Occipital lobe (tissue), 2 donors: ENCODE measurements around the gene CCDC117. TPM values are rescaled to one million over a fixed set of nuclear protein-coding genes. Genes with fewer than 3 reads are reported as not detected.
A peak's percentile ranks its signal among the peaks of the same experiment; 100 is the strongest.
"Not testable (repeated sequence)": the region's sequence is repeated elsewhere in the genome, so short reads cannot be mapped to it uniquely, and the experiment has no call there.

Source experiments
- DNase-seq: peaks from one replicate; lab custom pipeline; 2025; lab: John Stamatoyannopoulos, UW
- total RNA-seq: library from RNA; depleted of rRNA; stranded (reverse); fragments of >200 nt; gene quantifications from one replicate; pipeline ENCODE4 v1.2.3, GENCODE V29; 2014

The CCDC117 gene, protein sequence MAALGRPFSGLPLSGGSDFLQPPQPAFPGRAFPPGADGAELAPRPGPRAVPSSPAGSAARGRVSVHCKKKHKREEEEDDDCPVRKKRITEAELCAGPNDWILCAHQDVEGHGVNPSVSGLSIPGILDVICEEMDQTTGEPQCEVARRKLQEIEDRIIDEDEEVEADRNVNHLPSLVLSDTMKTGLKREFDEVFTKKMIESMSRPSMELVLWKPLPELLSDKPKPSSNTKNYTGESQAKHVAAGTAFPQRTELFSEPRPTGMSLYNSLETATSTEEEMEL
- 28.9 TPM for total RNA-seq

DNA sequence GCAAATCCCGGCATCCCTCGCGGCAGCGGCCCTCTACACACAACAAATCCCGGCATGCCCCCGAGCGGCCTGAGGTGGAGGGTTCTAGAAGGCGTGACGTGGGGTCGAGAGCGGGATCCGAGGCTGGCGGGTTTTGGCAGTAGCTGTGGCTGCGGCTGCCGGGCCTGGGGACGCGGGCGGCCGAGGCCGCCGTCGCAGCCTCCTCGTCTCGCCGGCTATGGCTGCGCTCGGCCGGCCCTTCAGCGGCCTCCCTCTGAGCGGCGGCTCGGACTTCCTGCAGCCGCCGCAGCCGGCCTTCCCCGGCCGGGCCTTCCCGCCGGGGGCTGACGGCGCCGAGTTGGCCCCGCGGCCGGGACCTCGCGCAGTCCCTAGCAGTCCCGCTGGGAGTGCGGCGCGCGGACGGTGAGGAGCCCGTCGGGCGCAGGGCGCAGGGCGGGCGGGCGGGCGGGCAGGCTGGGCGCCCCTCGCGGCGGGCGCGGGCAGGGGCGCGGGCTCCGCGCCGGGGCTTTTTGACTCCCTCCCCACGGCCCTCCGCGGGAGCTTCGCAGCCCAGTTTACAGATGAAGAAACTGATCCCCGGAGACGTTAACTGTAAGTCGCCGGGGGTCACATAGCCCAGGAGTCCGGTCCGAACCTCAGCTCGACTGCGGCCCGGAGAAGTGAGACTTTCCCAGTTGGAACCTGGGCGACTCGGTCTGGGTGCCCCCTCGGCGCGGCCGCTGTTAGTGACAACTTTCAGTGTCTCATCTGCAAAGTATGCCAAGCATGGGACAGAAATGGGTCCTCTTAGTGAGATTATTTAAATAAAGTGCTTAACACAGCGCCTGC is at the start of gene CCDC117:
CCDC117 (plus strand) TSS at position 63 of the 828 bp plus-strand sequence; CDS start at position 218, 155 bp downstream.
- peak; percentile 91 for DNase-seq

DNA sequence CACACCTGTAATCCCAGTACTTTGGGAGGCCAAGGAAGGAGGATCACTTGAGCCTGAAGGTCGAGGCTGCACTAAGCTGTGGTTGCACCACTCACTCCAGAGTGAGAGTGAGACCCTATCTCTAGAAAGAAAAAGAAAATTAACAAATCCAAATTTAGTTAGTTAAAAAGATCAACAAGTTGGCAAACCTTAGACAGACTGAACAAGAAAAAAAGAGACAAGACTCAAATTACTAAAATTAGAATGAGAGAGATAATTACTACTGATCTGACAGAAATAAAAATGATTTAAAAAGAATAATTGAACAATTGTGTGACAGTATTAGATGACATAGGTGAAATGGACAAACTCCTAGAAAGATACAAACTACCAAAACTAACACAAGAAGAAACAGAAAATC is 44.5 kb upstream of the CCDC117 start:
- DNase-seq: no peak

DNA sequence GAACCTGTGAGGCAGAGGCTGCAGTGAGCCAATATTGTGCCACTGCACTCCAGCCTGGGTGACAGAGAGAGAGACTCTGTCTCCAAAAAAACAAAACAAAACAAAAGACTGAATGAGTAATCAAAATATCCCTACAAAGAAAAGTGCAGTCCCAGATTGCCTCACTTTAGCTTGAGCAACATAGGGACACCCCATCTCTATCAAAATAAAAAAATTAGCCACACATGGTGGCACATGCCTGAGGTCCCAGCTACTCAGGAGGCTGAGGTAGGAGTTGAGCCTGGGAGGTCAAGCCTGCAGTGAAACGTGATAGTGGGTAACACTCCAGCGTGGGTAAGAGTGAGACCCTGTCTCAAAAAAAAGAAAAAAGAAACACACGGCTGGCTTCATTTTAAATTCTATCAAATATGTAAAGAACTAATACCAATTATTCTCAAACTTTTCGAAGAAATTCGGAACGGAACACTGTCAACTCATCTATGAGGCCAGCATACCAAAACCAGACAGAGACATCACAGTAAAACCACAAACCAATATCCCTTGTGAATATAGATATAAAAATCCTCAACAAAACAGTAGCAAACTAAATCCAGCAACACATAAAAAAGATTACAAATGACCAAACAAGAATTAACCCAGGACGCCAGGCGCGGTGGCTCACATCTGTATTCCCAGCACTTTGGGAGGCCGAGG is 43.7 kb upstream of the CCDC117 start:
- DNase-seq: no peak

DNA sequence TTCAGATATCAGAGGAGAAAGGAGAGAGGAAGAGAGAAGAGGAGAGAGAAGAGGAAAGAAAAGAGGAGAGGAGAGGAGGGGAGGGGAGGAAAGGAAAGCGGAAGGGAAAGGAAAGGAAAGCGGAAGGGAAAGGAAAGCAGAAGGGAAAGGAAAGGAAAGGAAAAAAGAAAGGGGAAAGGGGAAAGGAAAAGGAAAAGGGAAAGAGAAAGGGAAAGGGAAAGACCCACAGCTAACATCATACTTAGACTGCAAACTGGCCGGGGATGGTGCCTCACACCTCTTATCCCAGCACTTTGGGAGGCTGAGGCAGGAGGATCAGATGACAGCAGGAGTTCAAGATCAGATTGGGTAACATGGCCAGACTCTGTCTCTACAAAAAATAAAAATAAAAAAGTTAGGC is 42.3 kb upstream of the CCDC117 start:
- DNase-seq: no peak

DNA sequence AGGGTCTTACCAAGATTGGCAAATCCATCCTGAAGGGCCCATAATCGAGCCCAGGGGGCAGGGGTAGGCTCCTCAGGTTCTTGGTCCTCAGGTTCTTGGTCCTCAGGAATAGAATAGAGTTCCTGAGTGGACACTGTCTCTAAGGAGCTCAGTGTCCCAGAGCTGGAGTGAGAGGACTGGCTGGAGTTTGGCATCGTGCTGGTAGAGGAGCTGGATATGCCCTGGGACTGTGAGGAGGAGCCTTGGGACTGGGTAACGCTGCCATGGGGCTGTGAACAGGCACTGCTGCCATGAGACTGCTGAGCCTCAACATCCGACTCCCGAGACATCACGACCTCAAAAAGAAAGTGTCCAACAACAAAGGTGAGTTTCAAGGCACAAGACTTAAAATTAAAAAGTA is 38.1 kb upstream of the CCDC117 start:
- DNase-seq: no peak

DNA sequence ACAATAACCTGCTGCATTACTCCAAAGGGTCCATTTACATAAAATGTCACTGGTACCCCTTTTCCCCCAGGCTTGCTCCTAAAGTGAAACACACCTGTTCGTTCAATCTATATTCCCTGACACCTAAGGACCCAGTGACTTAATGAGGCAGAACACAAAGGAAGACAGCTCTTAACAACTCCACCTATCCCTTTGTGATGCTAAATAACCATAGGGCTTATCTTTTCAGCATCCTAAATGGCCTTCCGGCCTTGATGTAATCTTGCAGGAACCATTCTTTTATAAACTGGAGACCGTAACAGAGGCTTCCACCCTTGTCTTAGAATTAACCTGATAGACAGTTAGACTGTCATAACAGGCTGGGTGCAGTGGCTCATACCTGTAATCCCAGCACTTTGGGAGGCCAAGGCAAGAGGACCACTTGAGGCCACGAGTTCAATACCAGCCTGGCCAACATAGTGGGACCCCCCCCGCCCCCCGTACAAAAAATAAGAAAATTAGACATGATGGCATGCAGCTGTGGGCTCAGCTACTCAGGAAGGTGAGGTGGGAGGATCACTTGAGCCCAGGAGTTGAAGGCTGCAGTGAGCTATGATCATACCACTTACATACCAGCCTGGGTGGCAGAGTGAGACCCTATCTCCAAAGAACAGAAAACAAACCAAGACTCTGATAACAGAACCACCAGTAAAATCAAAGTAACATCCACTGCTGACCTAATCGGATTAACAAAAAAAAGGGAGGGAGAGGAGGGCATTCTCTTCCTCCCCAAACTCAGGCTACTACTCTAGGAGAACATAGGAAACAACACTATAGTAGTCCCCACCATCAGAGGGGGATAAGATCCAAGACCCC is 36.0 kb upstream of the CCDC117 start:
- no peak for DNase-seq

DNA sequence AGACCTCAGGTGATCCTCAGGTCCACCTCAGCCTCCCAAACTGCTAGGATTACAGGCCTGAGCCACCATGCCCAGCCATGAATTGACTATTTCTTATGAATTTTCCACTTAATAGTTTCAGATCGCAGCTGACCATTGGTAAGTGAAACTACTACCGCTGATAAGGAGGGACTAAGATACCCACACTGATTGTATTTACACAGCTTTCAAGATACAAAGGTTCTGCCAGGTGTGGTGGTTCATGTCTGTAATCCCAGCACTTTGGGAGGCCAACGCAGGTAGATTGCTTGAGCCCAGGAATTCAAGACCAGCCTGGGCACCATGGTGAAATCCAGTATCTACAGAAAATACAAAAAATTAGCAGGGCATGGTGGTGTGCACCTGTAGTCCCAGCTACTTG is 34.8 kb upstream of the CCDC117 start:
- no peak for DNase-seq

DNA sequence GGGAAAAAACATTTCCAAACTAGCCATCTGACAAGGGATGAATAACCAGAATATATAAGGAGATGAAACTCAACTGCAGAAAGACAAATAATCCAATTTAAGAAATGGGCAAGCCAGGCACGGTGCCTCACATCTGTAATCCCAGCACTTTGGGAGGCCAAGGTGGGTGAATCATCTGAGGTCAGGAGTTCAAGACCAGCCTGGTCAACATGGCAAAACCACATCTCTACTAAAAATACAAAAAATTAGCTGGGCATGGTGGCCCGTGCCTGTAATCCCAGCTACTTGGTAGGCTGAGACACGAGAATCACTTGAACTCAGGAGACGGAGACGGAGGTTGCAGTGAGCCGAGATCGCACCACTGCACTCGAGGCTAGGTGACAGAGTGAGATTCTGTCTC is 33.6 kb upstream of the CCDC117 start:
- DNase-seq: not testable (repeated sequence)

DNA sequence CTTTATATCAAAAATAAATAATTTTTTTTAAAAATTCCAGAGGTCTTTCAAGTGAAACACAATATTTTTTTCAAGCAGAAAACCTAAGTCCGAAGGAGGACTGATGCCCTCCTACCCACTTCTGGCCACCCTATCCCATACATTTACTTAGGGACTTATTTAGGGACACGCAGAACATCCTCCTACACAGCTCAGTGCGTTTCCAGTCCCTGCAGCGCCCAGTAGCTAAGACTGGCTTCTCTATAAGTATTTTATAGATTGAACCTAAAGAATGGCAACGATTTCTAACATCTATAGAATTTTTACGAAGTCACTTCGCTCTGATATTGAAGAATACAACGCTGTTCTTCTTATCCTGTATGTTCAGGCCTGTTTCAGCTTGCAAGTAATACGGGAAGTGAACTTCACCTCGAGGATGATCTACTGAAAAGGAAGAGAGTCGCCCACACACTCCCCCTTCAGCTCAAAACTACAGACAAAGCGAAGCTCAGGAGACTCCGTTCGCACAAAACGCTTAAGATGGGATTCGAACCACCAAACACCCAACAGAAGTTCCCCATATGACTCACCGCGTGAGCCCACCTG is 31.2 kb upstream of the CCDC117 start:
- DNase-seq: no peak

DNA sequence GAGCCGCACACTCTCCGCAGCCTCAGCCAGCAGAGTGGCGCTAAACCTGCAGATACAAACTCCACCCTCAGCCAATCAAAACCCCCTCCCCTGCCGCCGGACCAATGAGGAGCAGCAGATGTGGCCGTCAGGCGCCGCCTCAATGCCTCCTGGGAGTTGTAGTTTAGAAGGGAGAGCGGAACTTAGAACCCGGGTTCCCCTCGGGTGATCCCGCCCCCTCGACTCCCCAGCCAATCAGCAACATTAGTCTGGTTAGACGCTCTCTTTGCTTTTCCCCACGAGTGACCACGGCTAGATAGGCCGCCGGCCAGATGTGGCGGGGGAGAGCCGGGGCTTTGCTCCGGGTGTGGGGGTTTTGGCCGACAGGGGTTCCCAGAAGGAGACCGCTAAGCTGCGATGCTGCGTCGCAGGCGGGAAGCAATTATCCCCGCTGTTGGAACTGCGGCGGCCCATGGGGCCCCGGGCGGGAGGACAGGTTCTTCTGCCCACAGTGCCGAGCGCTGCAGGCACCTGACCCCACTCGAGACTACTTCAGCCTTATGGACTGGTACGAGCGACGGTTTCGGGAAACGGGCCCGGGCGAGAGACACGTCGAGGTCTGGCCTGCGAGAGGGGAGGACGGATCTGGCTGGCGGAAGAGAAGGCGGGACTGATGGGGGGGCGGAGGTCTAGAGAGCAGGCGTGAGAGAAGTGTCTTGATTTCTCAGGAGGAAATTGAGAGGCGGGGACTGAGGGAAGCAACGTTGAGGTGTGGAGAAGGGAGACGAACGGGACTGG is 30.5 kb upstream of the CCDC117 start, which contains the start of the genes CHEK2 and HSCB:
CHEK2 (minus strand) TSS at position 36 of the 777 bp plus-strand sequence. CDS start 7,099 bp downstream, outside the sequence.
HSCB (plus strand) TSS at position 255 of the 777 bp plus-strand sequence; CDS start at position 312, 57 bp downstream.
- DNase-seq: peak; percentile 98

DNA sequence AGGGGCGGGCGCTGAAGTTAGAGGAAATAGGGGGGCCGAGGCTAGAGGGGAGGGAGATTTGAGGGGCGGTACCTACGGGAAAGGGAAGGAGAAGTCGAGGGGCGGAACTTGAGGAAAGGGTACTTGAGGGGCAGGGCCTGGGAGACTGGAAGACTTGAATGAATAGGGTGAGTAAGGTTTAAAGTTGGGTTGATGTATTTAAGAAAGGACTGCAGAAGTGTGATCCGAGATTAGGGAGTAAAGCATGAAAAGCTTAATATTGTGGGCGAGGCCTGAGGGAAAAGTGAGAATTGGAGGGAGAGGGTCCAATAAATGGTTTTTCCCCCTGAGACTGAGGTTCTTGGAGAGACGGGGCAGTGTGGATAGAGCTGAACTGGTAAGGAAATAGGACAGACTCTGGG is 29.9 kb upstream of the CCDC117 start:
- no peak for DNase-seq

DNA sequence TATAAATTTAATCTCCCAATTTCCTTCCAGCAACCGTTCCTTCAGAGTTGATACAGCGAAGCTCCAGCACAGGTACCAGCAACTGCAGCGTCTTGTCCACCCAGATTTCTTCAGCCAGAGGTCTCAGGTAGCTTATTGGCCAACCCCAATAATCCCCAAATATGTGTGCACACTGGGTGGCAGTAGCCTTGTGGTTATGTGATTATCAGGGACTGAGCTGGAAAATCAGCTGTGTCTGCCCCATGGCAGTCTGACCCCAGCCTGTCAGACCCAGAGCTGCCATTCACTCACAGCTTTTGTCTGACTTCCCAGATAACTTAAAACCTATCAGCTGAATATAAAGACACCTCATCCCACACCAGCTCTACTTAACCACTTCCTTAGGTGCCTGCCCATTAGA is 28.6 kb upstream of the CCDC117 start:
- DNase-seq: no peak

DNA sequence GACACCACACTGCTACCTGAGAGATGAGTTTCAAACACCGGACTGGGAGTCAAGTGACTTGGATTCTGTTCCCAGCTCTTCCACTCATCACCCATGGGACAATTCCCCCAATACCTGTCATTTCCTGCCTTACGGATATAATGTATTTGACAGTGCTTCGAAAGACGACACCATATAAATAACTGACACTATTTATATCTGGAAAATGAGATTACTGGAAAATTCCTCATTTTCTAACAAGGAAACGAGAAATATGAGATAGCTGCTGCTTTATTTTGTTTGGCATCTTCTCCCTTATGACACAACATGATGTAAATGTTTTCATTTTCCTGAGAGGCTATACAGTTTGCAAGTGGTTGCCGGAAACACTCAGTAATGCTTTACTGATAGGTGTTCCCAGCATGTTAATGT is 22.0 kb upstream of the CCDC117 start:
- DNase-seq: no peak

DNA sequence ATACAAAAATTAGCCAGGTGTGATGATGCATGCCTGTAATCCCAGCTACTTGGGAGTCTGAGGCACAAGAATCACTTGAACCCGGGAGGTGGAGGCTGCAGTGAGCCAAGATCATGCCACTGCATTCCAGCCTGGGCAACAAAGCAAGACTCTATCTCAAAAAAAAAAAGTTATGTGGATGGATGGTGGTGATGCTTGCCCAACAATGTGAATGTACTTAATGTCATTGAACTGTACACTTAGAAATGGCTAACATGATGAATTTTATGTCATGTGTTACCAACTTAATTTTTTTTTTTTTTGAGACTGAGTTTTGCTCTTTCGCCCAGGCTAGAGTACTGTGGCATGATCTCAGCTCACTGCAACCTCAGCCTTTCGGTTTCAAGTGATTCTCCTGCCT is 18.0 kb upstream of the CCDC117 start:
- DNase-seq: not testable (repeated sequence)

DNA sequence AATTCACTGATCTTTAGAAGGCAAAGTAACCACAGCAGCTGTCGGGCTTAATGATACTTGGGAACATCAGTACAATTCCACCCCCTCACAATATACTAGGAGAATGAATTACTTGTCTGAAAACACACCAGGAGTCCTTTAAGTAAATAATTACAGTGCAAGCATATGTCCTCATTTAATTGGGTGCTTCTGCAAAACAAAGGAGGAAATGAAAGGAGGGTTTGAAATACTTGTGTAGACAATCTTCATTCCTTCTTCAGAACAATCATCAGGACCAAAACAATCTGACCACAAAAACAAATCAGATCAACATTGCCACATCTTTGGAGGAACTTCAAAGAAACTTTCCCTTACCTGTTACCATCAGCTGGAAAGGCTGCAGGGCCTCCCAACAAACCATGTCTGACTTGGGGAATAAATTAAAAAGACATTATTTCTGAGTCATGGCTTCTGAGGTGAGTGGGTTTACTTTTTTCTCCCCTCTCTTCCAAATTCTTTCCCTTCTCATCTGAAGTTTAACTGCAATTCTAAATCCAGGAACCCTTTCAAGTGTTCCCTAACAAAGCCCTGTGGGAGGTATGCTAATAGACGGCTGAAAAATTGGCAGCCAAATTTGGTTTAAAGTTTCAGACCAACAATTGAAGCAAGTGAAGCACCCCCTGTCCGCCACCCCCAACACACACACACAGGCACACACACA is 12.5 kb upstream of the CCDC117 start:
- no peak for DNase-seq

DNA sequence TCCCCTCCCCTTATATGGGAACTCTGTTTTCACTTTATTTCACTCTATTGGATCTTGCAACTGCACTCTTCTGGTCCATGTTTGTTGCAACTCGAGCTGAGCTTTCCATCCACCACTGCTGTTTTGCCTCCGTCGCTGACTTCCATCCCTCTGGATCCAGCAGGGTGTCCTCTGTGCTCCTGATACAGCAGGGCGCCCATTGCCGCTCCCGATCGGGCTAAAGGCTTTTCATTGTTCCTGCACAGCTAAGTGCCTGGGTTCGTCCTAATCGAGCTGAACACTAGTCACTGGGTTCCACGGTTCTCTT is 11.1 kb upstream of the CCDC117 start:
- no peak for DNase-seq

DNA sequence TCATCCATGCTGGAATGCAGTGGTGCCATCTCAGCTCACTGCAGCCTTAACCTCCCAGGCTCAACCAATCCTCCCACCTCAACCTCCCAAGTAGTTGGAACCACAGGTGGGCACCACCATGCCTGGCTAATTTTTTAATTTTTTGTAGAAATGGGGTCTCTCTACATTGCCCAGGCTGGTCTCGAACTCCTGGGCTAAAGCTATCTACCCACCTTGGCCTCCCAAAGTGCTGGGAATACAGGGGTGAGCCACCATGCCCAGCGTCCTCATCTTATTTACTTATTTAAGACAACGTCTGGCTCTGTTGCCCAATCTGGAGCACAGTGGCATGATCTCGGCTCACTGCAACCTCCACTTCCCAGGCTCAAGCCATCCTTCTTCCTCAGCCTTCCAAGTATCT is 10.5 kb upstream of the CCDC117 start:
- not testable (repeated sequence) for DNase-seq

DNA sequence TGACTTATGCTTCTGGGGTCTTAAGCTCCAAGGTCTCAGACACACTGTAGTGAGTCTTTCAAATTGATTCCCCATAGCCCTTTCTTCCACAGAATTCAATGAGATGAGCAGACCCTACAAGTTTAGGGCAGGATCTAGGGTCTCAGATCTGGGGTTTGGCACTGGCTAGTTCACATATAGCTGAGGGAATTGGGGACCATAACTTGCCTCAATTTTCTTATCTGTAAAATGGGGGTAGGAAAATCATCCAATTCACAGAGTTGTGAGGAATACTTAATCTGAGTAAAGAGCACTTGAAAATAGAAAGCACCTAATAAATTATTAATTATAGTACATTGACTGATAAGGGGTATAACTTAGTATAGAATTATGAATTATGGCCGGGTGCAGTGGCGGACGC is 5.9 kb upstream of the CCDC117 start:
- no peak for DNase-seq

DNA sequence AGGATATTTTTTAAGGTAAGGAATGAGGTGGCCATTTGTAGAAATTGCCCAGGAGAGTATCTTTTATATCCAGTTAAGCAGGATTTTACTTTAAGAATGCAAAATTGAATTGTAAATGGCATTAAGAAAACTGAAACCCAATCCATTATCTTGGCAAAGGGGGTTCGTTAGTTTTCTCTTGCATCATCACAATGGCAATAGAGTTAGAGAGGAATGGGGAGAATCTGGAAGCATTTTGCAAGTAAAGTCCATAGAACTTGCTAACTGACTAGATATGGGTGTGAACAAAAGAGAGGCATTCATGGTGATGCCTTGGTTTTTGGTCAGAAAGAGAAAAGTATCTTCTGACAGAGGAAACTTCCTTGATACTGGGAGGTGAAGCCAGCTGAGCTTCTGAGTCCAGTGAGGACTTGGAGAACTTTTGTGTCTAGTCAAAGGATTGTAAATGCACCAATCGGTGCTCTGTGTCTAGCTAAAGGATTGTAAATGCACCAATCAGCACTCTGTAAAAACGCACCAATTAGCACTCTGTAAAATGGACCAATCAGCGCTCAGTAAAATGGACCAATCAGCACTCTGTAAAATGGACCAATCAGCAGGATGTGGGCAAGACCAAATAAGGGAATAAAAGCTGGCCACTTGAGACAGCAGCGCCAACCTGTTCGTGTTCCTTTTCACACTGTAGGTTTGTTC is 3.6 kb upstream of the CCDC117 start:
- no peak for DNase-seq
